Measurements from ENCODE around the gene SLC24A4.

DNA sequence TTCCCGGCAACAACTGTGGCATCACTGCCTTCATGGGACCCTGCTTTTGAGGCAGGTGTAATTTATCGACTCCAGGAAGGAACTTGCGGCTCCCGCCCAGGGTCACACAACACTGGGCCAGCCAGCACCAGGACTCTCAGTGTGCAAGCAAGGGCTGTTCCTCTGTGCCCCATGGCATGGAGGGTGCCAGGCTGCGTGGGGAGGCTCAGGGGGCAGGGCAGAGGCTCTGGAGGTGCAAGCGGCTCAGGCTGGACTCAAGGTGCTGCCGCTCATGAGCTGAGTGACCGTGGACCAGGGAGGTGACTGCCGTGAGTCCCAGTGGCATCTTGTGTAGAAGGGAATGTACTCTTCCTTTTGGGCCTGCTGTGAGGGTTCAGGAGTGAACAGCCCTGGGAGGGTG, 57.6 kb downstream of the SLC24A4 start:
- TF ChIP-seq TAF1 (IDR thresholded peaks at IDR 0.05; ENCODE audit: low read depth, low read length) = no peak
- TF ChIP-seq POLR2A (IDR thresholded peaks at IDR 0.05; ENCODE audit: low read depth, low read length) = no peak
- no peak for TF ChIP-seq POLR2AphosphoS5 (IDR thresholded peaks at IDR 0.05; ENCODE audit: low read depth, low read length)
